Erythroblast (primary cell): Measurements from ENCODE around the gene SLITRK3.

ENCODE experiments used
- GATA1 ChIP-seq: IDR thresholded peaks from 2 replicates; pipeline ENCODE4 v1.6.1; 2011; ENCODE audit warnings: low read depth, mild to moderate bottlenecking, control low read depth, low read length, moderate library complexity
- POLR2A ChIP-seq: IDR thresholded peaks from 2 replicates; pipeline ENCODE4 v1.6.1; 2011; ENCODE audit warnings: mild to moderate bottlenecking, low read length

DNA sequence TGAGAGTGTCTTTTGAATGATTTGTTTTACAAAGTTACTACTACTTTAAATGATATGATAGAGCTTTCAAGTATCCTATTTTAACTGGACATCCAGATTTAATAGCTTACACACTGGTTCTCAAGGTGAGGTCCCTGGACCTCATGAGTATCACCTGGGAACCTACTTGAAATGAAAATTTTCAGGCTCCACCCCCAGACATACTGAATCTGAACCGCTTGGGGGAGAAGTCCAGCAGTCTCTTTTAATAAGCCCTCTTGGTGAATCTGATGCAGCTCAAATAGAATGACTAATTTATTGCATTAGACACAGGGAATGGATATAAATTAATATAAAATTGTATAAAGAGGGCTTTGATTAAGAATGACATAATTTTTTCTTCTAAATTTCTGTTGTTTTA, 29.4 kb upstream of the SLITRK3 start:
- TF ChIP-seq POLR2A (no peak), GATA1 (no peak)
